Neural progenitor cell (in vitro differentiated cells): Measurements from ENCODE around the gene SMARCA4.

Source experiments
- CTCF ChIP-seq: fragments of 200-600 bp; sonication (generic); IDR thresholded peaks from 2 replicates; pipeline ENCODE4 v1.5.1; 2017; ENCODE audit warnings: antibody characterized with exemption, mild to moderate bottlenecking
- EZH2 ChIP-seq: fragments of 200-600 bp; sonication (generic); IDR thresholded peaks from 2 replicates; pipeline ENCODE4 v1.6.1; 2017; ENCODE audit warnings: antibody characterized with exemption, mild to moderate bottlenecking, moderate library complexity

GRCh38 chr19:11021760-11022144, 60.9 kb downstream of the SMARCA4 start:
- TF ChIP-seq CTCF (no peak), EZH2 (no peak)
